ENCODE data around the gene LIPG.
"Not testable (repeated sequence)": the region's sequence is repeated elsewhere in the genome, so short reads cannot be mapped to it uniquely, and the experiment has no call there.

Gene LIPG

GRCh38 chr18:49520661-49521145, 41.2 kb upstream of the LIPG start:
- DNase-seq (ENCODE audit: insufficient read length, low spot score) (peak; percentile 39), FAIRE-seq (peak; percentile 98)
- TF ChIP-seq CTCF (IDR thresholded peaks at IDR 0.05; ENCODE audit: insufficient read depth, missing control alignments): no peak

GRCh38 chr18:49521216-49521835, 40.5 kb upstream of the LIPG start:
- no peak for FAIRE-seq
- TF ChIP-seq CTCF (IDR thresholded peaks at IDR 0.05; ENCODE audit: insufficient read depth, missing control alignments): no peak
- no peak for DNase-seq (ENCODE audit: insufficient read length, low spot score)

- FAIRE-seq: not testable (repeated sequence)
Measured at GRCh38 chr18:49523580-49524093, 38.2 kb upstream of the LIPG start.

GRCh38 chr18:49524349-49524748, 37.5 kb upstream of the LIPG start:
- FAIRE-seq: no peak
- TF ChIP-seq CTCF (IDR thresholded peaks at IDR 0.05; ENCODE audit: insufficient read depth, missing control alignments): no peak
- DNase-seq (ENCODE audit: insufficient read length, low spot score): no peak

More at GRCh38 chr18:49523580-49524093, 38.2 kb upstream of the LIPG start:
- not testable (repeated sequence) for DNase-seq (ENCODE audit: insufficient read length, low spot score)

GRCh38 chr18:49524951-49525350, 36.9 kb upstream of the LIPG start:
- FAIRE-seq: no peak
- TF ChIP-seq CTCF (IDR thresholded peaks at IDR 0.05; ENCODE audit: insufficient read depth, missing control alignments): no peak

GRCh38 chr18:49525981-49526380, 35.9 kb upstream of the LIPG start:
- no peak for TF ChIP-seq CTCF (IDR thresholded peaks at IDR 0.05; ENCODE audit: insufficient read depth, missing control alignments)
- no peak for DNase-seq (ENCODE audit: insufficient read length, low spot score)
- no peak for FAIRE-seq

More at GRCh38 chr18:49524951-49525350, 36.9 kb upstream of the LIPG start:
- DNase-seq (ENCODE audit: insufficient read length, low spot score): no peak

GRCh38 chr18:49527631-49528327, 34.1 kb upstream of the LIPG start:
- no peak for TF ChIP-seq CTCF (IDR thresholded peaks at IDR 0.05; ENCODE audit: insufficient read depth, missing control alignments)
- FAIRE-seq (no peak), DNase-seq (ENCODE audit: insufficient read length, low spot score) (no peak)
